RWPE1 (cell line): ENCODE data around the gene RRAS2.

Source experiments
- CTCF ChIA-PET: fragments of 350-600 bp; sonication (Branson Sonifier 250); formaldehyde crosslinking; extraction: SDS; loops from one replicate; lab custom pipeline; 2021; lab: Yijun Ruan, JAX
- POLR2A ChIA-PET: fragments of 400-600 bp; formaldehyde crosslinking; extraction: SDS; loops from one replicate; lab custom pipeline; 2020; ENCODE audit warnings: antibody characterized with exemption; ENCODE audit not compliant: low non-redundant PET; lab: Yijun Ruan, JAX
- DNase-seq: peaks from one replicate; pipeline ENCODE4 v3.0.0; 2012; ENCODE audit warnings: low spot score
- H3K27ac ChIP-seq: fragments of 450-650 bp; 2 replicates; pipeline ENCODE4 v1.5.1; 2017
- CTCF ChIP-seq: fragments of 450-650 bp; conservative IDR thresholded peaks from 2 replicates; pipeline ENCODE4 v1.5.1; 2017; ENCODE audit warnings: low read depth, mild to moderate bottlenecking

RRAS2 gene

DNA sequence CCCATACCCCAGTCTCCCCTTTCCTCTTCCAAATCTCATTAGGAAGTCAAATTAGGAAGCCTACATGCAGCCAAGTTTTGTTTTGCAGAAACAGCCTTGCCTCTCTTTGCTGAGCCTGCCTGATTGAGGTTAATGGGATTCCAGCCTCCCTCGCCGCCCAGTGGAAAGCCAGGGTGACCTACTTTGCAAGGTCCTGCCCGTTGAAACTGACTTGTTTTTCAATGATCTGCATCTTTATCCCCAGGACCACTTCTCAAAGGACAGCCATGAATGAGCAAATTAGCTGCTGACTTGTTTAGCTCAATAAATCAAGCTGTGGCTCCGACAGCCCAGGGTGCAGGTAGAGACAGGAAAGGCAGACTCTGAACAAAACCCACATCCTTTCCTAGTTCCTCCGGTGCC is 110.4 kb downstream of the RRAS2 start:
- ChIA-PET POLR2A (no interaction called here), CTCF (interaction anchor here (0.6 kb wide), 1 partner anchor 526 kb away, joined by 3 read pairs; no protein-coding TSS in a partner anchor)
- no peak for DNase-seq
- no peak overlapping the region for H3K27ac ChIP-seq
- no peak for TF ChIP-seq CTCF

DNA sequence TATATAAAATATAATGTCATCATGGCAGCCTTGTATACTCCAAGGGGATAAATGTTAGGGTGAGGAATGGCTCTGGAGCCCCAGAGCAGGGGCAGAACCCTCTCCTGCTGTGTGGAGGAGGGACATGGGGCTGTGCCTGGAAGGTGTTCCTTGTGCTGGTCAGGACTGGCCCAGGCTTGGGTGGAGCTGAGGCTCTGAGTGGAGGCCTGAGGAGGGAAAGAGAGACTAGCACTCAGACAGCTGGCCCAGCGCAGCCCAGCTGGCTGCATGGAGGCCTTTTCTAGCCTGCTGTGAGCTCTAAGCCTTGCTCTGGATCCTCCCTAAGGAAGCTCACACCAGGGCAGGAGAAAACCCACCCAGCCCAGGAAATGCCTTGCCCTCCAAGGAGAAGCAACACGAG is 113.5 kb downstream of the RRAS2 start:
- POLR2A ChIA-PET, result no interaction called here
- no peak for DNase-seq
- TF ChIP-seq CTCF, result no peak
- CTCF ChIA-PET, result interaction anchor here (1.1 kb wide), 1 partner anchor 473 kb away, joined by 3 read pairs; no protein-coding TSS in a partner anchor
- H3K27ac ChIP-seq, result no peak overlapping the region

DNA sequence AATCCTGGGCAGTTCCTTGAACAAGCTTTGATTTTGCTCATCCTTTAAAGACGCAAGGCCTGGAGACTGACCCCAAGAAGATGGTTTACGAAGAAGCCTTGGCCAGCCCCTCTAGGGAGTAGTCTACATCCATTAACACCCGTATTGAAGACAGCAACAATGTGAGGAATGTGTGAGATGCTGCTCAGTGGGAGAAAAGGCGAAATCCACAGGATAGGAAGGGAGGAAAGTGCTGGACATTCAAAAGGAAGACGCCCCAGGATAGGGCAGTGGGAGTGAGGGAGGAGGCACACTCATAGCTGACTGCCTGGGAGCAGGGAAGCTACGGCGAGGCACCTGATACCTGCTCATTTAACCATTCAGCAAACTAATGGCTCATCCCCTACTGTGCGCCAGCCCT is 114.1 kb downstream of the RRAS2 start:
- H3K27ac ChIP-seq, result no peak overlapping the region
- DNase-seq, result no peak
- ChIA-PET POLR2A (no interaction called here), CTCF (interaction anchor here (1.1 kb wide), 1 partner anchor 472 kb away, joined by 3 read pairs; no protein-coding TSS in a partner anchor)
- TF ChIP-seq CTCF, result no peak

- no peak for TF ChIP-seq CTCF
- no peak overlapping the region for H3K27ac ChIP-seq
- DNase-seq, result no peak
- CTCF ChIA-PET, result no interaction called here
- POLR2A ChIA-PET, result no interaction called here
Observed at GRCh38 chr11:14242733-14243132, 116.2 kb downstream of the RRAS2 start.

DNA sequence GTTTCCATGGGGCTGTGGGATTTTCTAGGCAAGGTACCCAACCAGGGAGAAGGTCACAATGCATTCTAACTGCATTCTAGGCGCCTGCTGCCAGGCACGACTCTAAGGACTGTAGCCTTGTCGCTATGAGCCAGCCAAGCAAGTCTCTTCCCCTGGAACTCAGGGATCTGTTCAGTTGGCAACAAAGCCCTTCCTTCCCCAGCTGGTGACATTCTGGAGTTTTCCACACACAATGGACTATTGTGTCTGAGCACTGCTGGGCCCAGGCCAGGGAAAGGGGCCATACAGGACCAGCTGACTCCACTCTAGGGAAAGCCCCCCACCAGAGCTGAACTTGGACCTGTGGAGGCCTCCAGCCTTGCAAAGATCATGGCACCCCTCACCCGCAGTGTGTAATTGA is 116.8 kb downstream of the RRAS2 start:
- ChIA-PET CTCF (no interaction called here), POLR2A (no interaction called here)
- H3K27ac ChIP-seq, result no peak overlapping the region
- TF ChIP-seq CTCF, result no peak
- DNase-seq, result no peak

DNA sequence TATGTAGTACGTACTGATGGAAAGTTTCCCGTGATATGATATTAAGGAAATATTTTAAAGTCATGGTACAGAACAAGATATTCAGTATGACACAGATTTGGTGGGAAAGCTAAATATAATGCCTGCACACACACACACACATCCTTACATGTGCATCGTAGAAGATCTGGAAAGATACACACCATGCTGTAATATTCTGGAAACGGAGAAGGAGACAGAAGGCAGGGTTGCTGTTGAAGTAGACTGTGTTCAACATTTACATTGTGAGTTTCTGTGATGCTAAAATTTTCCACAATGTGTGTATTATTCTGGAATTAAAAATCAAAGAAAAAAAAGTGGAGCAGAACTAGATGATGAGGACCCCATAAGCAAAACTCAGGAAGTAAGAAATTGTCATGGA is 118.0 kb downstream of the RRAS2 start:
- no peak overlapping the region for H3K27ac ChIP-seq
- no peak for DNase-seq
- CTCF ChIA-PET, result no interaction called here
- POLR2A ChIA-PET, result no interaction called here
- no peak for TF ChIP-seq CTCF

- POLR2A ChIA-PET, result no interaction called here
- CTCF ChIA-PET, result no interaction called here
- H3K27ac ChIP-seq, result no peak overlapping the region
- DNase-seq, result no peak
- TF ChIP-seq CTCF, result no peak
Observed at GRCh38 chr11:14240221-14240620, 118.8 kb downstream of the RRAS2 start.
